GM21717 (cell line): ENCODE measurements around the gene ETHE1.
A peak's percentile ranks its signal among the peaks of the same experiment; 100 is the strongest.

Experiments used
- ATAC-seq: cut with Tn5 transposase; IDR thresholded peaks from one replicate; pipeline ENCODE4 v1.9.1; 2021; ENCODE audit warnings: mild to moderate bottlenecking, moderate library complexity; ENCODE audit not compliant: unreplicated experiment

Gene ETHE1

DNA sequence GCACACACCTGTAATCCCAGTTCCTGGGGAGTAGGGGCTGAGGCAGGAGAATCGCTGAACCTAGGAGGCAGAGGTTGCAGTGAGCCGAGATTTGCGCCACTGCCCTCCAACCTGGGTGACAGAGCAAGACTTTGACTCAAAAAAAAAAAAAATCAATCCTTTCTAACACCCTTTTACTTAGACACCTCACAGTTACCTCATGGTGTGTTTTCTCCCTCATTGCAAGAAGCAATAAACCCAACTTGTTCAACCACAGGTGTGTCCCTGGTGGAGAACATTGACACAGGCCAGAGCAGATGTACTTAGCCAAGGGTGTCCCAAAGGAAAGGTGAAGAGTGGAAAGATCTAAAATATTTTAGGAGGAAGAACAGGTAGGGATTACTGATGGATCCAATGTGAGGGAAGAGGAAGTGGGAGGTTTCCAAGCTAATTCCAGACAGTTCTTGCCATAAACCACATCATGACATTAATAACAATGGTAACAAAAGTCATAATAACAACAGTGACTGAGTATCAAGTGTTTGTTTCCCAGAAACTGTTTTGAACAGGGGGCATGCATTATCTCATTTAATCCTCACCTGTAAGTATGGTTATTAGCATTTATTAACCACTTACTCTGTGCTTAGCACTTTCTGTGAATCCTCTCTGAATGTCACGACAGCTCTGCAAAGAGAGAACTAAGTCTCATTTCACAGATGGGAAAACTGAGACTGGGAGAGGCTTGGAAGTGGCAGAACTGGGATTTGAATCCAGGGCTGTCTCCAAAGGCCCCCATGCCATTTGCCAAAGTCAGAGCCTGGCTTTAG lies 58.4 kb downstream of the ETHE1 start:
- no peak for ATAC-seq

DNA sequence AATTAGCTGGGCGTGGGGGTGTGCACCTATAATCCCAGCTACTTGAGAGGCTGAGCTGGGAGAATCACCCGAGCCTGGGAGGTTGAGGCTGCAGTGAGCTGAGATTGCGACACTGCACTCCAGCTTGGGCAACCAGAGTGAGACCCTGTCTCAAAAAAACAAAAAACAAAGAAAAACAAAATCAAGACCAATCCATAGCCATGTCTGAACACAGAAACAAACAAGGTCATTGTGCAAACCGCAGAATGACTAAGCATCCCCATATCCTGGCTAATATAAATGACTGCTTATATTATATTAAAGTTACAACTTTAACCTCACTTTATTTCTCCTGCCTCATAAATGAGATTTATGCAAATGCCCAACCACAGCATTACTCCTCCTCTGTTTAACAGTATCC lies 59.3 kb downstream of the ETHE1 start:
- no peak for ATAC-seq

DNA sequence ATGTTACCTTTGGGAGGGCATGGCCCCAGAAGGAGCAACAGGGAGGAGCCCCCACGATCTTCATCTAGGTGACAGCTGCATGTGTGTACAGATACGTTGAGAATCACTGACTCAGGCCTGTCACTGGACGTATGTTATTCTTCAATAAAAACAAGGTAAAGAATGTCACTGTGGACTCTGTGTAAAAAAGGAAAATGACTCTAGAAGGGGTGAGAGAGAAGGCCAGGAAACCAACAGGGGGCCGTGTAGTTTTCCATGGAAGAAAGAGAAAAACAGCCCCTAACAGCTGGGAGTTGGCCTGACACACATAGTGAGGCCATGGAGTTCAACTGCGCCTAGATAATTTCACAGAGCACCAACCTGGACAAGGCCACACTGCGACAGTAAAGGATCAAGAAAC lies 59.7 kb downstream of the ETHE1 start:
- no peak for ATAC-seq

DNA sequence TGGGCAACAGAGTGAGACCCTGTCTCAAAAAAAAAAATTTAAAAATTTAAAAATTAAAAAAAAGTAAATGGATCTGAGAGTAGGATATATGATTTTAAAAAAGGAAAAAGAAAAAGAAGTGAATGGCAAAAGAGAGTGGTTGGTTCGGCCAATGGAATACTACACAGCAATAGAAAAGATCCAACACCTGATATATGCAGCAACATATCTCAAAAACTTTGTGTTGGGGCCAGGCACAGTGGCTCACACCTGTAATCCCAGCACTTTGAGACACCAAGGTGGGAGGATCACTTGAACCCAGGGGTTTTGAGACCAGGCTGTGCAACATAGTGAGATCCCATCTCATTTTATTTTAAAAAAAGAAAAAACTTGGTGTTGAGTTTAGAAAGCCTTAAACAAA lies 60.2 kb downstream of the ETHE1 start:
- no peak for ATAC-seq

DNA sequence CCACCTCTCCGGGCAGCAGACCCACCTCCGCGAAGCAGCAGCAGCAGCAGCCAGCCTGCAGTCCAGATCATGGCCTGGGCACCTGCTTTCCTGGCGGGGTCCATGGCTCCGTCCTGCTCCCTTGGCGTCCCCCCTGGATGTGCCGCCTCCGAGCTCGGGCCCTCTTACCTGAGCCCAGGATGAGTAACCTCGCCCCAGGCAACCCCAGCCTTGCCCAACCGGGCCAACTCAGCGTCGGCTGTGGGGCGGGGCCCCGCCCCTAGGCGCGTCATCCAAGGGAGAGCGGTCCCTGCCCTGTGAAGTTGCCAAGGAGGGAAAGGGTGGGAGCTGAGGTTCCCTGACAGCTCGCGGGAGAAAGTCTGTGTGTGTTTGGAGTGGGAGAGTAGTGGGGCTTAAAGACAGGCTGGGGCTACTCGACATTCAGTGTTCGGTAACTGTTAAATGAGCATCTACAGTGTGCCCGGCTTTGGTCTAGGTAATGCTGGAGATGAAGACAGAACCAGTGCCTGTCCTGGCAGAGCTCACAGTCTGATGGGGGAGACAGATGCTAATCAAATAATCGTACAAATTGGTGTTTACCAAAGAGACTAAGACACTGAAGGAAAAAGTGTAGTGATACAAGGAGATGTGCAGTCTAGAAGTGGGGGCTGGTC lies 61.4 kb downstream of the ETHE1 start, which contains the start of gene LYPD3:
LYPD3 (minus strand) TSS at position 141 of the 653 bp plus-strand sequence; CDS start at position 104, 37 bp downstream.
- ATAC-seq, result no peak

DNA sequence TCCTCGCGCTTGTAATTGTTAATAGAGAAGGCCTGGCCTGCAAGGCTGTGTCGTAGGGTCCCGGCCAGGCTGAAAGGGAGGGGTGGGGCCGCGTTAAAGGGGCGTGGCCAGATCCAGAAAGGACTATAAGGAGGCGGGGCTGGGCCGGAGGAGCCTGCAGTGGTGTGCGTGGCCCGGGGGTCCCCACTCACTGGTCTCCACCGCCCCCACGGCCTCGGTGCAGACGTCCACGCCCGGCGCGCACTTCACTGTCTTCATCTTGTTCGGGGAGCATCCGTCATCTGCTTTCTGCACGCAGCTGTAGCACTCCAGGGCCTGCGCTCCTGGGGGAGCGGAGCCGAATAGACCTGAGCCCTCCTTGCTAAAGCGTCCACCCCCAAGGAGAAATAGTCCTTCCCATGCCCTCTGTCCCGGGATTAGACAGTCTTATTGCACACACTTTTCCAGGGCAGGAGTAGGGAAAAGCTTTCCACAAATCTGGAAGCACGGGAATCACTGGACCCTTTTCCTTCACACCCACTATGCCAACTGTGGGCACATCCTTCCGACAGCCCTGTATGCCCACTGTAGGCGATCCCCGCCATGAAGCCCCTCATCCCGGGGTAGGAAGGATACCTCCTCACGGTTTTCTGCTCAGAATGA lies 62.7 kb downstream of the ETHE1 start:
- ATAC-seq, result peak; percentile 34

DNA sequence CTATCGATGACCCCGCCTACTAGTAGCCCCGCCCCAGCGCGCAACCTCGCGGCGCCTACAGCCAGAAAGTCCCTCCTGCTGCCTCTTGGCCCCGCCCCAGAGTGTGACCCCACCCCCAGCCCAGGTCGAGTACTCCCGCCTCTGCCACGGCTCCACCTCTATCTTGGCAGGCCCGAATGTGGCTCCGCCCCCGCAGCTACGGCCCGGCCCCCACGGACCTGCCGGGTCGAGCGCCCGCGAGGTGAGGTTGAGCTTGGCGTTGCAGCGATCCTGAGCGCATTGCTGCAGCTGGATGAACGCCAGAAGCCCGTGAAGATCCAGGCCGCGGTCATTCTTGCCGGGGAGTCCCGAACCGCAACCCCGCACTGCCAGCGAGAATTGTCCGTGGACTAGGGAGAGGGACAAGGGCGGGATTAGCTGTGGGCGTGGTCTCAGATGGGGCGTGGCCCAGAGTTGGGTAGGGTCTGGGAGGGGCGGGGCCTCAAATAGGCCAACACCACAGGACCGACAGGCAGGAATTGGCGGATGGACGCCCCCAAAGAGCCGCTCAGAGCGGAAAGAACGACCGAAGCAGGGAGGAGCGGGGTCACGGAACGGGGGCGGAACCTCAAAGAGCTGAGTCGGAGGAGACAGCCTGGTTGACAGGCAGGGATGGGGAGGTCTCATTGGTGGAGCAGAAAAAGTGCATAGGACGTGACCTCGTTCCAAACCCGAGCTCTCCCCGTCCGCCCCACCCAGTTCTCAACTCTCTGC lies 63.4 kb downstream of the ETHE1 start:
- peak; percentile 73 for ATAC-seq

DNA sequence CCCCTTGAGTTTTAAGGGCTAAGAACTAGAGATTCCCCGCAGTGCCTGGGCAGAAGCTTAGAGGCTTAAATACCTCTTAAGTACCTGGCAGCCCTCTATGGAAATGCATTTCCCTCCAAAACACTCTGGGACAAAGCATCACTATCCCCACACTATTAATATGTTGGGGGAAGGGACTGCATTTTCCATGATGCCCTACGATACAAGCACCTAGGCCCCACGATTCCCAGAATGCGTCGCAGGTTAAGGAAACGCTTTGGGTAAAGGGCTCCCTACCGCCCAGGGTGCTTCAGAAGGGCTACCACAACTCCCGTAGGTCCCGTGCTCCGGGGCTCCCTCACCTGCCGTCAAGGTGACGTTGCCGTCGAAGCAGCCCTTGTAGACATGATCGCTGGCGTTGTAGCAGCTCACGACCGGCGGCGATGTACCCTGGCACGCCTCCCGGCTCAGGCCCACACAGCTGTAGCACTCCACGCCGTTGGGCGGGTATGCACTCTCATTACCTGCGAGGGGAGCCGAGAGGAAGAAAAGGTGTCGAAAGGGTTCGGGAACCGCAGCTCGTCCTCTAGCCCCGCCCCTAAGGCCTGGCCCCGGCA lies 64.1 kb downstream of the ETHE1 start:
- ATAC-seq, result no peak

DNA sequence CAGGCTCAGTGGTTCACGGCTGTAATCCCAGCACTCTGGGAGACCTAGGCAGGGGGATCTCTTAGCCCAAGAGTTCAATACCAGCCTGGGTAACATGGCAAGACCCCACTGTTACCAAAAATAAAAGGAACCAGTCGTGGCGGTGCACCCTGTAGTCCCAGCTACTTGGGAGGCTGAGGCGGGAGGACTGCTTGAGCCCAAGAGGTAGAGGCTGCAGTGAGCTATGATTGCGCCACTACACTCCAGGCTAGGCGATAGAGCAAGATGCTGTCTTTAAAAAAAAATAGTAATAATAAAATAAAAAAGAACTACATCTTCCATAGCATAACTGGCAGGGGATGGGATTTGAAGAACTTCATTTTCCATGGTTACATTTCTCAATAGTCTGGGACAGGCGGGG lies 64.6 kb downstream of the ETHE1 start:
- ATAC-seq, result no peak

DNA sequence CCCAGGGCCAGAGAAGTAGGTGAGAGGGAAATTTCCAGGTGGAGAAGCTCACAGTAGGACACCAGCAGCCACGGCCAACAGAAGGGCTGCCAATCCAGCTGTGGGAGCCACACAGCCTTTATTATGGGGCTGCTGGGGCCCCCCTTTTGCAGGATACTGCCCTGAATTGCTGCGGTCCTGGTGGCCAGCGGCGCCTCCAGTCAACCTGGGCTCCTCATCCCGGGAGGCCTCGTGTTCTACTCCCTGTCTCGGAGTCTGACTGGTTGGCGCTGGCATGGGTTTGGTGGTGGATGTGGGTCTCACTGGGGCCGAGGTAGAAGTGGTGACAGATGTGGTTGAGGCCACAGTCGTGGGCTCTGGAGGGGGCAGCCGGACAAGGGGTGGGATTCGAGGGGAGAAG lies 65.7 kb downstream of the ETHE1 start:
- no peak for ATAC-seq

DNA sequence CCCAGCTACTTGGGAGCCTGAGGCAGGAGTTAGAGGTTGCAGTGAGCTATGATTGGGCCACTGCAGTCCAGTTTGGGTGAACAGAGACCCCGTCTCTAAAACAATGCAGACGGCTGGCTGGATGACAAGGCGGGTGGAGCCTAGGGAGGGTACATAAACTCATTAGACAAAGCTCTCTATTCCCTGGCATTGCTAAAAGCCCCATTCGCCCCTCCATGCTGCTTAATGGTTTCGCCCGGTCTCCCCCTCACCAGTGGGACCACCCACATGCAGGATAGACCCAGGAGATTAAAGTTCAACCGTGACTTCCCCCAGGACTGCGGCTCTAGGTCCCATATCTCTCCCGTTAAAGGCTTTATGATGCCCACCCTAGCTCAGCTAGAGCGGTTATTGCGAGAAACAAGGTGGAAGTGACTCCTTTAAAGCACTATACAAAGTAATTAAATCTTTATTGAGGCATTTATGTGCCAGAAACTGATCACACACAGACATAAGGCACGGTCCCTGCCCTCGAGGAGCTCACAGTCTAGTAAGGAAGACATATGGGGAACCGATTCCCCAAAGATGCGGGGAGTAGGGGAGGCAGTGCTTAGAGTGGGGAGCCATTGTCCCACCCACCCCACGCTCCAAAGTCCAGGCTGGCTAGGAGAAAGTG lies 66.5 kb downstream of the ETHE1 start:
- ATAC-seq, result no peak

DNA sequence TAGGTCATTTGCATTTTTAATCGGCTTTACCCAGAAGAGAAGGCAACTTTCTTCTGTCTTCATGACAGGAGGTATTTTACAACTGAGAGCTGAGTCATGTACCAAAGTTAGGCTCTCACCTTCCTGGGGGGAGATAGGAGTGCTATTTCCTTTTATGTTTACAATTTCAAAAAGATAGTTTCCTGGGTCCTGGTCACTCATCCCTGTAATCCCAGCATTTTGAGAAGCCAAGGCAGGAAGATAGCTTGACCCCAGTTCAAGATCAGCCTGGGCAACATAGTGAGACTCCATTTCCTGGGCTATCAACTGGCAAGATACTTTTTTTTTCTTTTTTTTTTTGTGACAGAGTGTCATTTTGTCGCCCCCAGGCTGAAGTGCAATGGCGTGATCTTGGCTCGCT lies 69.2 kb downstream of the ETHE1 start:
- no peak for ATAC-seq
